ENCODE data around the gene WWOX. TPM values are rescaled to one million over a fixed set of nuclear protein-coding genes. Genes with fewer than 3 reads are reported as not detected.

The WWOX gene
- total RNA-seq, 1 donor from 2014 or later: 17.8 TPM

DNA sequence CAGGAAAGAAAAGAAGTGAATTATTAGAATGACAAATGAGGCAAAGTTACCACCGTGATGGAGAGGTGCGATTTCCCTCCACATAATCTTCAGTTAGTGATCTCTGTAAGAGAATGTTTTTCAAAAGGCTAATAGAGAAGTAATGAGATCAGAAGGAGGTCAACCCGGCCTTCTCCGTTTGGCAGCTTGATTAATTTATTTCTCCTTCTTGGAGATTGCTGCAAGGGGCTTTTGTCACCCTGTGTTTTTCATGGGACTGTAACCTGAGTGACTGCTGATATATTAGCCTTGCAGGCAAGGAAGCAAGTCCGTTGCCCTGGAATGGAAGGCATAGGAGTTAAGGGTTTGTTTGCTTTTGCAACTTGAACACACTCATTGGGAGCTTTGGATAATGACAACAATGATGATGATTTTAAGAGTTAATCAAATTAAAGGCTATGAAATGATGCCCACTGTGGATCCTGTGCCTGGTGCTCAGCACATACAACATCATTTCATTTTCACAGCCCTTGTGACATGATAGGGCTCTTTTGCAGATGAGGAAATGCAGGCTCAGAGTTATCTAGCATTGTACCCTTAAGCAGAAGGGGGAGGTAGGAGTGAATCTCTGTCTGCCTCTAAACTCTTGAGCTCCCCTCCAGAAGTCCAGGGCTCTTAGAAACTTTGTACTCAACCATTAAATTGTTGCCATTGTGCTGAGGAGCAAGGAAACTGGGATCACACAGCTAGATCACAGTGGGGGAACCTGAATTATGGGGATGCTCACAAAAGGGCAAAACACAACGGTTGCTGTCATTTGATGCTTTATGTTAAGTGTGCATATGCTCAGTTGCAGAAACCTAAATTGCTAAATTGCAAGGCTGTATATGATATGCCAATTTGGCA is 226.3 kb downstream of the WWOX start:
- no peaks in the 10 kb centered on the region for H3K36me3 Mint-ChIP-seq (ENCODE audit: low read depth)
- H3K4me1 Mint-ChIP-seq (ENCODE audit: low read depth): no peaks in the 10 kb centered on the region
- H3K27me3 Mint-ChIP-seq (ENCODE audit: insufficient read depth): no peaks in the 10 kb centered on the region
- no peak overlapping the region for H3K4me3 Mint-ChIP-seq
- no peak overlapping the region for H3K27ac Mint-ChIP-seq
- no peaks in the 10 kb centered on the region for H3K9me3 Mint-ChIP-seq
- intact Hi-C loops (cut with micrococcal nuclease): no loop called here
- no peak for DNase-seq (ENCODE audit: low spot score)

DNA sequence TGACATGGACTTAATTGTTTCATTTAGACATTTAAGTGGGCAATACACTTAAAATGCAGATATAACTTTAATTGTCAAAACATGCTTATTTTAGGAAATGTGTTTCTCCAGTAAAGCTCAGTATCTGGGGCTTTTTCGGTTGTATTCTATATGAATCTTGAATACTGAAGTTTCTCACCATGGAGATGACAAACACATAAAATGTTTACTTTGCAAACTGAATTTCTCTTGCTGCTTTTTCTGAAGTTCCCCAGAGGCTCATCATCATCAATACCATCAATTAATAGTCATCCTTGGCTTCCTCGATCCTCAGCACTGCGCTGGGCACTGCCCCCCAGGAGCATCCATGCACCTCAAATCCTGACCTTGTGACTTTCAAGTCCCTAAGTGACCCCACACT is 227.3 kb downstream of the WWOX start:
- H3K9me3 Mint-ChIP-seq: no peaks in the 10 kb centered on the region
- no peaks in the 10 kb centered on the region for H3K36me3 Mint-ChIP-seq (ENCODE audit: low read depth)
- no peak overlapping the region for H3K27ac Mint-ChIP-seq
- DNase-seq (ENCODE audit: low spot score): no peak
- H3K4me3 Mint-ChIP-seq: no peak overlapping the region
- H3K27me3 Mint-ChIP-seq (ENCODE audit: insufficient read depth): no peaks in the 10 kb centered on the region
- intact Hi-C loops (cut with micrococcal nuclease): no loop called here
- no peaks in the 10 kb centered on the region for H3K4me1 Mint-ChIP-seq (ENCODE audit: low read depth)

DNA sequence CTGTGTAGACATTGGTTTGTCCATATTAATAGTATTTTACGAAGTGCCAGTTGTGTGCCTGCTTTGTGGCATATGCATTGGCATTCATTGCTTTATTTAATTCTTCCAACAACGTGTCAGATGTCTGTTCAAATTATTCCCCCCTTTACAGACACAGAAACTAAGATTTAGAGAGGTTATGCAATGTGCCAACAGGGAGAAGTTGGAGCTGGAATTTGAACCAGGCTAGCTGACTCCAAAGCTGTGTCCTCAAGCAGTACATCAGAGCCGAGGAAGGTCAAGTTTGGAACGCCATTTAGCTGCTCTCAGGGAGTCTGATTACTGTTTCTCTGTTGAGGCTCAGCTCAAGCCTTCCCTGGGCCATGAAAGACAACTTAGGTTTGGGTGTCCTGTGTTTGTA is 232.3 kb downstream of the WWOX start:
- no peaks in the 10 kb centered on the region for H3K4me1 Mint-ChIP-seq (ENCODE audit: low read depth)
- H3K4me3 Mint-ChIP-seq: no peak overlapping the region
- no peaks in the 10 kb centered on the region for H3K36me3 Mint-ChIP-seq (ENCODE audit: low read depth)
- no peak overlapping the region for H3K27ac Mint-ChIP-seq
- H3K27me3 Mint-ChIP-seq (ENCODE audit: insufficient read depth): no peaks in the 10 kb centered on the region
- intact Hi-C loops (cut with micrococcal nuclease): no loop called here
- no peaks in the 10 kb centered on the region for H3K9me3 Mint-ChIP-seq
- no peak for DNase-seq (ENCODE audit: low spot score)

DNA sequence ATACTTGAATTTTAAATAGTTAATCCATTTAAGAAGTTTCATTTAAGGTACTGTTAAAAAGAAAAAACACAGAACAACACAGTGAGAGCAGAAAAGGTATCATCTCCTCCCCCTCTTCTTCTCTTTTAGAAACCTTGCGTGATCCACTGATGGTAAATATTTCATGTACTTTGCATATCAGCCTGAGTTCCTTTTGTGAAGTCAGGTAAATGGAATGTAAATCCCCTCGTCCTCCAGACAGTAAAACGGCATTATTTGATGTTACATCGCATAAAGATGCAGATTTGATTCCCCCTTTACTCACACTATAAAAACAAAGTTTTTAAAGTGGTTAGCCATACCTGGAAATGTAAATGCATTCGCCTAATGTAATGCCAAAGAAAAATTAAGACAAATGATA is 234.4 kb downstream of the WWOX start:
- Mint-ChIP-seq H3K36me3 (ENCODE audit: low read depth) (no peaks in the 10 kb centered on the region), H3K27me3 (ENCODE audit: insufficient read depth) (no peaks in the 10 kb centered on the region), H3K9me3 (no peaks in the 10 kb centered on the region), H3K4me1 (ENCODE audit: low read depth) (no peaks in the 10 kb centered on the region), H3K27ac (no peak overlapping the region), H3K4me3 (no peak overlapping the region)
- DNase-seq (ENCODE audit: low spot score): no peak
- intact Hi-C loops (cut with micrococcal nuclease): no loop called here

DNA sequence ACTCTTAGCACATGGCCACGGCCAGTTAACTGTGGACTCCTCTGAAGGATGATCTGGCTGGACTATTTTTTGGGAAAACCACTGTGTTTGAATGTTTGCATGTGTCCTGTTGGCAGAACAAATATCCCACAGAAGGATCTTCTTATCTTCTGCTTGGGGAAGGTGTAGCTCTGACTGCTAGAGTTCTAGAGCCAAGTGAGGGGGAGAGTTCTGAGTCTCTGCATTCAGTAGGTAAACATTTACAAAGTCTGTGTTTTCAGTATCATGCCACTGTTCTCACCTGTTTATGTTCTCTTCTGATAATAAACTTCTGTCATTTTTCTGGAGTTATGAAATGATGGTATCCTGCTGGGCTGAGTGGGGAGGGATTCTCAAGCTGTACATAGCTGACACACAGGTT is 241.1 kb downstream of the WWOX start:
- DNase-seq (ENCODE audit: low spot score): no peak
- peaks cover 2% of the 10 kb centered on the region for H3K27me3 Mint-ChIP-seq (ENCODE audit: insufficient read depth)
- no peaks in the 10 kb centered on the region for H3K9me3 Mint-ChIP-seq
- H3K4me1 Mint-ChIP-seq (ENCODE audit: low read depth): no peaks in the 10 kb centered on the region
- no peaks in the 10 kb centered on the region for H3K36me3 Mint-ChIP-seq (ENCODE audit: low read depth)
- no peak overlapping the region for H3K4me3 Mint-ChIP-seq
- no peak overlapping the region for H3K27ac Mint-ChIP-seq
- intact Hi-C loops (cut with micrococcal nuclease): no loop called here

DNA sequence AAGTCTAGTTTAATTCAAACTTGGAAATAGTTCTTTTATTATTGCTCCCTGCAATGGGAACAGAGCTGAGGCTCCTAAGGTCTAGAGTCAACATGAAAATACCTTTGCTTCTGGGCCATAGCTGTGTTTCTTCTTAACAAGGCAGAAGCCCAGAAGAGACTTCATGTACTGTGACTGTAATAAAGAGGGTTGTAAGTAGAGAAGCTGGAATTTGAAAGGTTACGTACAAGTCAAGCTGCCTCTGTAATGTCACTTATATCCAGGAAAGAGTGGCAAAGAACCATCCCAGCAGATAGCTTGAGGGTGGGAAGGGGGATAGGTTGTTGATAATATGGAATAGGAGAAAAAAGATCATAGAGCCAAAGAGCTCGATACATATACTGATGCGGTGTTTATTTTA is 248.6 kb downstream of the WWOX start:
- Mint-ChIP-seq H3K4me1 (ENCODE audit: low read depth) (no peaks in the 10 kb centered on the region), H3K27ac (no peak overlapping the region), H3K36me3 (ENCODE audit: low read depth) (no peaks in the 10 kb centered on the region), H3K4me3 (no peak overlapping the region), H3K27me3 (ENCODE audit: insufficient read depth) (no peaks in the 10 kb centered on the region), H3K9me3 (no peaks in the 10 kb centered on the region)
- DNase-seq (ENCODE audit: low spot score): no peak
- intact Hi-C loops (cut with micrococcal nuclease): no loop called here

DNA sequence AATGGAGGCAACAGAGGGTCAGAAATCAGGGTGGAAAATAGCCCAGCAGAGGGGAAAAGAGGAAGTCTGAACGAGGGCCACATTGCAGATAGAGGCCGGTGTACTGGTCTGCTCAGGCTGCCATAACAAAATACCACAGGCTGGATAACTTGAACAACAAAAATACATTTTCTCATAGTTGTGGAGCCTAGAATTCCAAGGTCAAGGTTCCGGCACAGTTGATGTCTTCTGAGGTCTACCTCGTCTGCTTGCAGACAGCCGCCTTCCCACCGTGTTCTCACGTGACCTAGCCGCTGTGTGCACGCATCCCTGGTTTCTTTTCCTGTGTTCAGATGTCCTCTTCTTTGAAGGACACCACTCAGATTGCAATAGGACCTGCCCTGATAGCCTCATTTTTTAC is 249.4 kb downstream of the WWOX start:
- Mint-ChIP-seq H3K9me3 (no peaks in the 10 kb centered on the region), H3K36me3 (ENCODE audit: low read depth) (no peaks in the 10 kb centered on the region)

DNA sequence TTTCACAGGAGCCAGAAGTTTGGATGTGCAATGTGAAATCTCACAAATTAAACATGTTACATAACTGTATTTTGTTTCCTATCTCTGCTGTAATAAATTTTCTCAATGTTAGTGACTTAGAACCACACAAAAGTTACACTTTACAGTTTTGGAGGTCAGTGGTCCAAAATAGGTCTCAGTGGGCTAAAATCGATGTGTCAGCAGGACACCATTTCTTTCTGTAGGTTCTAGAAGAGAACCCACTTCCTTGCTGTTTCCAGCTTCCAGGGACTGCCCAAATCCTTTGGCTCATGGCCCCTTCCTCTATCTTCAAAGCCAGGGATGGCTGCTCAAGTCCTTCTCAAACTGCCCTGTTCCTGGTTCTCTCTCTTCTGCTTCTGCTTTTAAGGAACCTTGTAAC is 252.7 kb downstream of the WWOX start:
- Mint-ChIP-seq H3K36me3 (ENCODE audit: low read depth) (no peaks in the 10 kb centered on the region), H3K9me3 (no peaks in the 10 kb centered on the region), H3K4me3 (no peak overlapping the region), H3K27ac (no peak overlapping the region), H3K27me3 (ENCODE audit: insufficient read depth) (no peaks in the 10 kb centered on the region), H3K4me1 (ENCODE audit: low read depth) (no peaks in the 10 kb centered on the region)
- intact Hi-C loops (cut with micrococcal nuclease): no loop called here
- no peak for DNase-seq (ENCODE audit: low spot score)

More for the DNA sequence above, 249.4 kb downstream of the WWOX start:
- Mint-ChIP-seq H3K27me3 (ENCODE audit: insufficient read depth) (no peaks in the 10 kb centered on the region), H3K4me1 (ENCODE audit: low read depth) (no peaks in the 10 kb centered on the region), H3K4me3 (no peak overlapping the region), H3K27ac (no peak overlapping the region)
- DNase-seq (ENCODE audit: low spot score): no peak
- intact Hi-C loops (cut with micrococcal nuclease): no loop called here

DNA sequence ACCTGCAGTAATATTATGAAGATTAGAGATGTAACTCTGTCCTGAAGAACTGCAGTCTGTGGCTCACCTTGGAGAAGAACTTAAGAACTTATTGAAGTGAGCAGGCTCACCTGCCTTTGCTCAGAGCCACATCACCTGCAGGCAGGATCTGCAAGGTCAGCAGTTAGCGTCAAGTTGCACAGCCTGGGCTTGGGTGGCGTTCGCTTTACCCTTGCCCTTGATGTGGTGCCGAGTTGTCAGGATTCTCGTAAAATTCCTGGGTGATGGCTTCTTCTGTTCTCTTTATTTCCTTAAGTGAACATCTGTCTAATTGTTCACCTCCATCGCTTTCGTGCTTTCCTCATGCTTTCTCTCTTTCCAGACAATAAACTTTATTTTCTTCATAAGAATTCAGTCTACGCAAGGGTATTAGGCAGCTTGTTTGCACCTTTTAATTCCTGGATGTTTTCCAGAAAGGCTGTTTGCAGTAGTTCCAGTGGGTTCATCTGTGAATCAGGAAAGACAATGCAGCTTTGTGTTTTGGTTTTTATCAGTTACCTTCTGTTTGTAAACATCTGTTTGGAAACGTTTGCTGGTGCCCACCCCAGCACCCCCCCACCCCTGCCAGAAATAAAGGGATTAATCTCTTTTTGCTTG is 254.3 kb downstream of the WWOX start:
- Mint-ChIP-seq H3K4me3 (no peak overlapping the region), H3K27ac (no peak overlapping the region), H3K36me3 (ENCODE audit: low read depth) (no peaks in the 10 kb centered on the region), H3K9me3 (no peaks in the 10 kb centered on the region), H3K4me1 (ENCODE audit: low read depth) (no peaks in the 10 kb centered on the region), H3K27me3 (ENCODE audit: insufficient read depth) (no peaks in the 10 kb centered on the region)
- intact Hi-C loops (cut with micrococcal nuclease): no loop called here
- no peak for DNase-seq (ENCODE audit: low spot score)

DNA sequence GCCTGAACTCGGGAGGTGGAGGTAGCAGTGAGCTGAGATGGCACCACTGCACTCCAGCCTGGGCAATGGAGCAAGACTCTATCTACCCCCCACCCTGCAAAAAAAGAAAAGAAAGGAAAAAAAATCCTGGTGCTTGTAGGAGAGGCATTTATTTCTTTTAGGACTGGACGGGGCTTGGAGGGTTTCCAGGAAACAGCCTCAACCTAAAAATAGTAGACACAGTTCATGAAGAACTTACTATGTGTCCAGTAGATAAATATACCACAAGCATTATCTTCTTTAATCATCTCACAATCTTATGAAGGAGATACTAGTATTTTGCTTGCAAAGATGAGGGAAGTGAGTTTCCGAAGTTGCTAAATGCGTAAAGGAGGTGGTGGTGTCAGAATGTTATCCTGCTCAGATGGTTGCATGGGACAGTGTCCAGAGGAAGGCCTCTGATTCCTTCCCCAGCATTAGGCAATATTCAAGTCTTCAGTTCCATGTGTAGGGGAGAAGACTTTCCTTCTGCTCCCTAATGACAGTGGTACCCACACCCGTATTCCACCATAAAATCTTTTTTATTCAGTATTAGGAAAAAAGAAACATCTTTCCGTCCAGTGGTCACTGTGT is 263.2 kb downstream of the WWOX start:
- no peak overlapping the region for H3K4me3 Mint-ChIP-seq
- H3K36me3 Mint-ChIP-seq (ENCODE audit: low read depth): no peaks in the 10 kb centered on the region
- H3K27me3 Mint-ChIP-seq (ENCODE audit: insufficient read depth): no peaks in the 10 kb centered on the region
- intact Hi-C loops (cut with micrococcal nuclease): no loop called here
- no peak for DNase-seq (ENCODE audit: low spot score)
- no peak overlapping the region for H3K27ac Mint-ChIP-seq
- no peaks in the 10 kb centered on the region for H3K9me3 Mint-ChIP-seq
- H3K4me1 Mint-ChIP-seq (ENCODE audit: low read depth): no peaks in the 10 kb centered on the region

DNA sequence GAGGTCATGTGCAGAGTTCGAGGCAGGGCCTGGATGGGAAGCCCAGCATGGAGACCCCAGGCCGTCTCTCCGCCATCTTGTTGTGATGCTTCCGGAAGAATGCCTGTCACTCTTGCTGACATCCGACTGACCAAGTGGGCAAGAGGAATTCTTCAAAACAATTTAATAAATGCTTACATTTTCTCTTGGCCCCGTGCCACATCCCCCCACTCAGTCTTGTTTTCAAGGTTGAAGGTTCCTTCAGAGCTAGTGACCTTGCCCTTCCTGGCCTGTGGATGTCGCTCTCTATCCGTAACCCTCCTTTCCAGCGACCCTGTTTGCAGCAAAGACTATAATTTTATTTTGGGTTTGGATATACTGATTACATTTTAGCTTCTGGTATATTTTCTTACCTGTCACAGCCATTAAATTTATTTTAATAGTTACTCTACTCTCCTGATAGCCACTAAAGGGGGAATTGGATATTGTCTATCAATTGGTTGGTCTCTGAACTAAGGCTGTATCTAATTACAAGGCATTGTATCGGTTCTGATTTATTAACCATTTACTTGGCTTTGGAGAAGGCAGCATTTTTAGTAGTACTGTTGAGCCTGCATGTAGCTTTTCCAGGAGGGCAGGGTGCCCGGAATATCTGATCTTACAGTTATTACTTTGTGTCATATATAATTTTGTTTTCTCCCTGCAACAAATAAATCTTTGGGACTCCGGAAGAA is 264.5 kb downstream of the WWOX start:
- DNase-seq (ENCODE audit: low spot score): no peak
- H3K4me3 Mint-ChIP-seq: no peak overlapping the region
- H3K27ac Mint-ChIP-seq: no peak overlapping the region
- no peaks in the 10 kb centered on the region for H3K36me3 Mint-ChIP-seq (ENCODE audit: low read depth)
- no peaks in the 10 kb centered on the region for H3K9me3 Mint-ChIP-seq
- intact Hi-C loops (cut with micrococcal nuclease): no loop called here
- H3K4me1 Mint-ChIP-seq (ENCODE audit: low read depth): no peaks in the 10 kb centered on the region
- H3K27me3 Mint-ChIP-seq (ENCODE audit: insufficient read depth): no peaks in the 10 kb centered on the region

DNA sequence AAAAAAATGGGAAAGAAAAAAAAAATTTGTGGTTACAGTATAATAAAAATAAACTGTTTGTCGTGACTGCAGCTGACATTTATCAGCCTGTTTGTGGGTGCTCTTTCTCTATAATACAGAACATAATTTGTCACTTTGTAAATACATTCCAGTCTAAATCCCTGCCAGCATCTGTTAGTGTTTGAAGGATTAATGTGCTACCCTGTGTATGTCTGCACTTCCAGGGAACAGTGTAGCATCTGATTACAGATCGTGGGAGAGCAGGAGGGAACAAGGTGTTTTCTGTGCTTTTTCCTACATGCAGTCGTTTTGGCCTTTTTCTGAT is 265.1 kb downstream of the WWOX start:
- Mint-ChIP-seq H3K9me3 (no peaks in the 10 kb centered on the region), H3K27me3 (ENCODE audit: insufficient read depth) (no peaks in the 10 kb centered on the region), H3K4me3 (no peak overlapping the region), H3K27ac (no peak overlapping the region), H3K4me1 (ENCODE audit: low read depth) (no peaks in the 10 kb centered on the region), H3K36me3 (ENCODE audit: low read depth) (no peaks in the 10 kb centered on the region)
- no peak for DNase-seq (ENCODE audit: low spot score)
- intact Hi-C loops (cut with micrococcal nuclease): no loop called here

DNA sequence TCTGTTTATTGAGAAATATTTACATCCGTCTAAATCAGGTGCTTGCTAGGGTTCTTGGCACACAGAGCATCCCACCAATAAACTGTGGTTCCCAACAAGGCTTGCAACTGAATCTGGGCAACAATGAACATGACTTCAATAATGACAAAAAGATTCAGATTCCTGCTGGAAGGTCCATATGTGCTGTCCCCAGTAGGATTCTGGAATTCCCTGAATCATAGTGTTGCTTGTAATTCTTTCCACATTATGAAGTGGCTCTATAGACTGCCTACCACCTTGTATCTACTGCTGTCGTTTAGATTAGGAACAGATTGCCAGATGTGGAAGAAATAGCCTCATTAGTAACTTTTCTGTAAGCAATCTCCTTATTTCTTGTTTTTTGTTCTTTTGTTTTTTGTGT is 265.9 kb downstream of the WWOX start:
- Mint-ChIP-seq H3K36me3 (ENCODE audit: low read depth) (no peaks in the 10 kb centered on the region), H3K27me3 (ENCODE audit: insufficient read depth) (no peaks in the 10 kb centered on the region), H3K4me3 (no peak overlapping the region), H3K4me1 (ENCODE audit: low read depth) (no peaks in the 10 kb centered on the region), H3K9me3 (no peaks in the 10 kb centered on the region), H3K27ac (no peak overlapping the region)
- intact Hi-C loops (cut with micrococcal nuclease): no loop called here
- no peak for DNase-seq (ENCODE audit: low spot score)

Measured in activated T-helper 1 cell treated with anti-CD3 and anti-CD28 coated beads, Interleukin-12 subunit alpha, Interleukin-12 subunit beta, Interleukin-2, Interleukin-4 antibody, amounts not matched to agents 30 ng/mL and 10 ng/mL and 1 ng/mL, durations not matched to agents 14 hours and 24 hours and 36 hours (primary cell).